B cell (primary cell): Measurements from ENCODE around the gene RIMBP2. TPM values are rescaled to one million over a fixed set of nuclear protein-coding genes. Genes with fewer than 3 reads are reported as not detected.

Experiments used
- ATAC-seq: fragments of 200-7000 bp; cut with Tn5 transposase; one replicate; pipeline ENCODE4 v1.10.0; 2021; ENCODE audit warnings: low read depth, mild to moderate bottlenecking, moderate number of reproducible peaks, moderate library complexity
- CTCF ChIA-PET: fragments of 350-600 bp; sonication (Branson Sonifier 250); formaldehyde crosslinking; loops from one replicate; lab custom pipeline; 2021; ENCODE audit warnings: antibody characterized with exemption, inconsistent platforms; lab: Charles Lee
- POLR2A ChIA-PET: fragments of 350-600 bp; sonication (Branson Sonifier 250); formaldehyde crosslinking; loops from one replicate; lab custom pipeline; 2021; ENCODE audit warnings: antibody characterized with exemption; lab: Charles Lee
- DNase-seq: peaks from one replicate; pipeline ENCODE4 v3.0.0; 2013
- H2AFZ ChIP-seq: 2 replicates; pipeline ENCODE4 v1.6.1; 2012; ENCODE audit warnings: mild to moderate bottlenecking, low read depth, low read length; ENCODE audit not compliant: insufficient read depth, poor library complexity, severe bottlenecking
- H3K27ac ChIP-seq, 2 donors: 1 replicate in 1 of 2; 2 replicates in 1 of 2; pipeline ENCODE4 v1.5.1; 2012 to 2013; ENCODE audit warnings: low read length in 2 of 2, mild to moderate bottlenecking in 2 of 2, moderate library complexity in 1 of 2
- H3K27me3 ChIP-seq, 4 experiments: fragments of 200-600 bp in 1 of 4; sonication (generic) in 1 of 4; replicated peaks in 1 of 4; 1 replicate in 2 of 4; 2 replicates in 2 of 4; pipeline versions ENCODE4 v1.6.1 to v1.7.0; 2013 to 2016; ENCODE audit warnings: low read length in 3 of 4, mild to moderate bottlenecking in 2 of 4, mixed read lengths in 1 of 4, moderate library complexity in 1 of 4; ENCODE audit not compliant: insufficient read depth in 4 of 4, control insufficient read depth in 3 of 4; ENCODE audit errors: control extremely low read depth in 1 of 4
- H3K36me3 ChIP-seq, 2 experiments: replicated peaks in 1 of 2; 1 replicate in 1 of 2; 2 replicates in 1 of 2; pipeline versions ENCODE4 v1.6.1 to v1.7.1; 2013; ENCODE audit warnings: low read length in 1 of 2; ENCODE audit not compliant: insufficient read depth in 2 of 2, control insufficient read depth in 1 of 2; ENCODE audit errors: control extremely low read depth in 1 of 2, extremely low read depth in 1 of 2
- H3K4me1 ChIP-seq, 2 donors: fragments of 200-600 bp in 1 of 2; sonication (generic) in 1 of 2; 1 replicate in 1 of 2; 2 replicates in 1 of 2; pipeline versions ENCODE4 v1.5.1 to v1.6.1; 2013 to 2017; ENCODE audit warnings: low read length in 2 of 2; ENCODE audit not compliant: control insufficient read depth in 2 of 2, insufficient read depth in 2 of 2
- H3K4me2 ChIP-seq: replicated peaks from 2 replicates; pipeline ENCODE3; 2012; ENCODE audit warnings: mild to moderate bottlenecking, low read depth, low read length; ENCODE audit not compliant: poor library complexity, severe bottlenecking
- H3K4me3 ChIP-seq, 5 experiments: fragments of 200-600 bp in 1 of 5; sonication (generic) in 1 of 5; 1 replicate in 3 of 5; 2 replicates in 2 of 5; pipeline versions ENCODE4 v1.5.1 to v1.7.0; 2011 to 2016; ENCODE audit warnings: low read length in 4 of 5, mild to moderate bottlenecking in 4 of 5, low read depth in 2 of 5, control low read depth in 1 of 5, moderate library complexity in 1 of 5; ENCODE audit not compliant: insufficient read depth in 1 of 5; ENCODE audit errors: control extremely low read depth in 1 of 5, extremely low read depth in 1 of 5
- H3K79me2 ChIP-seq: fragments of 200-600 bp; sonication (generic); one replicate; pipeline ENCODE4 v1.6.0; 2016; ENCODE audit warnings: low read length; ENCODE audit not compliant: control insufficient read depth, insufficient read depth
- H3K9ac ChIP-seq: fragments of 200-600 bp; sonication (generic); 2 replicates; pipeline ENCODE4 v1.6.1; 2017; ENCODE audit warnings: mild to moderate bottlenecking, low read length, moderate library complexity
- H3K9me3 ChIP-seq, 3 donors: one replicate each; pipeline versions ENCODE4 v1.6.1 to v1.7.1; 2013; ENCODE audit warnings: low read length in 2 of 3; ENCODE audit not compliant: control insufficient read depth in 2 of 3, insufficient read depth in 1 of 3; ENCODE audit errors: control extremely low read depth in 1 of 3
- H4K20me1 ChIP-seq: 2 replicates; pipeline ENCODE4 v1.6.0; 2012; ENCODE audit warnings: mild to moderate bottlenecking, low read length; ENCODE audit not compliant: insufficient read depth, control insufficient read depth, poor library complexity, severe bottlenecking
- H3K27ac Mint-ChIP-seq: one replicate; pipeline ENCODE4 v1.8.0; 2021; ENCODE audit warnings: mixed read lengths
- H3K27me3 Mint-ChIP-seq: one replicate; pipeline ENCODE4 v1.8.0; 2021; ENCODE audit warnings: mixed read lengths
- H3K4me1 Mint-ChIP-seq: one replicate; pipeline ENCODE4 v1.8.0; 2021; ENCODE audit warnings: mixed read lengths
- H3K4me3 Mint-ChIP-seq: one replicate; pipeline ENCODE4 v1.8.0; 2021; ENCODE audit warnings: mixed read lengths
- H3K9me3 Mint-ChIP-seq: one replicate; pipeline ENCODE4 v1.8.0; 2022; ENCODE audit warnings: mixed read lengths; ENCODE audit not compliant: insufficient read depth
- CTCF ChIP-seq: fragments of 200-600 bp; IDR thresholded peaks from one replicate; pipeline ENCODE4 v1.8.0; 2022; ENCODE audit warnings: antibody characterized with exemption, mild to moderate bottlenecking
- EZH2 ChIP-seq: IDR thresholded peaks from 2 replicates; pipeline ENCODE4 v1.6.1; 2012; ENCODE audit warnings: borderline replicate concordance, low read depth, mild to moderate bottlenecking, moderate library complexity, low read length; ENCODE audit not compliant: insufficient read depth, poor library complexity, severe bottlenecking
- WGBS: methylation state at CpG from one replicate; pipeline ENCODE4 v1.1.5; 2013; ENCODE audit warnings: missing lambda C conversion rate; ENCODE audit not compliant: insufficient coverage; 5-methylcytosine and 5-hydroxymethylcytosine counted together
- intact Hi-C: fragments of 100-400 bp; cut with micrococcal nuclease; formaldehyde crosslinking; loops from one replicate; pipeline ENCODE4 v1.10.0; 2022
- polyA plus RNA-seq: library from polyadenylated mRNA; depleted of rRNA; stranded (reverse); fragments of >200 nt; gene quantifications from 2 replicates; pipeline ENCODE4 v1.2.3, GENCODE V29; 2012
- total RNA-seq, 2 donors: library from RNA; stranded (reverse); fragments of 120-200 nt in 1 of 2; gene quantifications; 1 replicate in 1 of 2; 2 replicates in 1 of 2; pipeline versions ENCODE4 v1.2.3 to v1.2.4, GENCODE V29; 2013 to 2022

RIMBP2 gene
- total and polyA plus RNA-seq, 2 donors (not counting 1 experiment from before 2014, with no cell fraction given) = not detected

GRCh38 chr12:130351326-130351725, 364.8 kb downstream of the RIMBP2 start:
- Mint-ChIP-seq H3K4me3 (no peak overlapping the region), H3K27me3 (peaks cover 4% of the 10 kb centered on the region), H3K9me3 (no peaks in the 10 kb centered on the region), H3K27ac (no peak overlapping the region), H3K4me1 (no peaks in the 10 kb centered on the region)
- no peak for TF ChIP-seq EZH2
- no peak for TF ChIP-seq CTCF
- no peak overlapping the region for H3K4me3 ChIP-seq
- DNase-seq (no peak), ATAC-seq (no peak)
- ChIA-PET POLR2A (no interaction called here), CTCF (no interaction called here)
- no peak overlapping the region for H3K4me2 ChIP-seq
- no peaks in the 10 kb centered on the region for H4K20me1 ChIP-seq
- H3K36me3 ChIP-seq = no peaks in the 10 kb centered on the region
- intact Hi-C loops = no loop called here
- WGBS = 93% methylated on average over 3 of the region's 5 CpGs
- no peak overlapping the region for H3K9ac ChIP-seq
- no peak overlapping the region for H3K27ac ChIP-seq
- H3K9me3 ChIP-seq = no peaks in the 10 kb centered on the region
- no peak overlapping the region for H2AFZ ChIP-seq
- no peaks in the 10 kb centered on the region for H3K27me3 ChIP-seq
- H3K4me1 ChIP-seq = no peaks in the 10 kb centered on the region
- no peaks in the 10 kb centered on the region for H3K79me2 ChIP-seq

GRCh38 chr12:130350715-130351114, 365.4 kb downstream of the RIMBP2 start:
- POLR2A ChIA-PET = no interaction called here
- WGBS = 86% methylated on average over 1 of the region's 2 CpGs
- peaks cover 4% of the 10 kb centered on the region for H3K27me3 Mint-ChIP-seq

More at GRCh38 chr12:130350715-130351114, 365.4 kb downstream of the RIMBP2 start:
- Histone ChIP-seq H4K20me1 (no peaks in the 10 kb centered on the region), H3K36me3 (no peaks in the 10 kb centered on the region), H3K9me3 (no peaks in the 10 kb centered on the region), H2AFZ (no peak overlapping the region), H3K79me2 (no peaks in the 10 kb centered on the region), H3K4me2 (no peak overlapping the region), H3K4me3 (no peak overlapping the region), H3K27ac (no peak overlapping the region), H3K27me3 (no peaks in the 10 kb centered on the region), H3K9ac (no peak overlapping the region), H3K4me1 (no peaks in the 10 kb centered on the region)
- H3K4me3 Mint-ChIP-seq = no peak overlapping the region
- DNase-seq (no peak), ATAC-seq (no peak)
- H3K27ac Mint-ChIP-seq = no peak overlapping the region
- intact Hi-C loops = no loop called here
- no peaks in the 10 kb centered on the region for H3K9me3 Mint-ChIP-seq
- no peaks in the 10 kb centered on the region for H3K4me1 Mint-ChIP-seq
- CTCF ChIA-PET = interaction anchor here (1.2 kb wide), 1 partner anchor 10 kb away, joined by 4 read pairs; no protein-coding TSS in a partner anchor
- TF ChIP-seq EZH2 = no peak
- TF ChIP-seq CTCF = no peak
